Natural killer cell (primary cell): ENCODE measurements around the gene FTCDNL1. TPM values are rescaled to one million over a fixed set of nuclear protein-coding genes. Genes with fewer than 3 reads are reported as not detected.

Source experiments
- ATAC-seq, 3 donors: fragments of 150-1000 bp in 2 of 3; fragments of 200-7000 bp in 1 of 3; cut with Tn5 transposase; 1 replicate in 1 of 3; 2 replicates in 2 of 3; pipeline ENCODE4 v1.10.0; 2021; ENCODE audit warnings: mild to moderate bottlenecking in 2 of 3, moderate library complexity in 2 of 3
- DNase-seq, 2 donors: peaks; one replicate each; pipeline versions ENCODE4 v3.0.0 to v3.0.0-alpha.2; 2013 to 2021; ENCODE audit warnings: mixed read lengths in 1 of 2
- H3K27ac ChIP-seq: one replicate; pipeline ENCODE4 v1.5.1; 2013; ENCODE audit warnings: mild to moderate bottlenecking, low read length
- H3K27me3 ChIP-seq: one replicate; pipeline ENCODE4 v1.6.1; 2013; ENCODE audit warnings: low read length; ENCODE audit not compliant: control insufficient read depth, insufficient read depth
- H3K36me3 ChIP-seq: one replicate; pipeline ENCODE4 v1.6.1; 2013; ENCODE audit warnings: low read length; ENCODE audit not compliant: control insufficient read depth, insufficient read depth
- H3K4me1 ChIP-seq: one replicate; pipeline ENCODE4 v1.6.1; 2013; ENCODE audit warnings: low read length; ENCODE audit not compliant: control insufficient read depth, insufficient read depth
- H3K4me3 ChIP-seq: one replicate; pipeline ENCODE4 v1.5.1; 2013; ENCODE audit warnings: low read length
- H3K9me3 ChIP-seq: one replicate; pipeline ENCODE4 v1.6.1; 2013; ENCODE audit warnings: low read length; ENCODE audit not compliant: control insufficient read depth, insufficient read depth
- H3K27ac Mint-ChIP-seq, 2 donors: one replicate each; pipeline ENCODE4 v1.8.0; 2022; ENCODE audit warnings: mild to moderate bottlenecking in 2 of 2, mixed read lengths in 2 of 2, moderate library complexity in 1 of 2
- H3K27me3 Mint-ChIP-seq, 2 donors: one replicate each; pipeline ENCODE4 v1.8.0; 2022; ENCODE audit warnings: low read depth in 2 of 2, mixed read lengths in 2 of 2
- H3K36me3 Mint-ChIP-seq: one replicate; pipeline ENCODE4 v1.8.0; 2022; ENCODE audit warnings: mixed read lengths
- H3K4me1 Mint-ChIP-seq, 2 donors: one replicate each; pipeline ENCODE4 v1.8.0; 2022; ENCODE audit warnings: mixed read lengths in 2 of 2
- H3K4me3 Mint-ChIP-seq: one replicate; pipeline ENCODE4 v1.8.0; 2022; ENCODE audit warnings: mild to moderate bottlenecking, moderate library complexity, mixed read lengths
- H3K9me3 Mint-ChIP-seq, 2 donors: one replicate each; pipeline ENCODE4 v1.8.0; 2022; ENCODE audit warnings: mixed read lengths in 2 of 2
- CTCF ChIP-seq: fragments of 200-600 bp; IDR thresholded peaks from one replicate; pipeline ENCODE4 v1.8.0; 2022; ENCODE audit warnings: antibody characterized with exemption
- whole genome bisulfite sequencing: methylation state at CpG from one replicate; pipeline ENCODE4 v1.1.7; 2013; ENCODE audit warnings: missing lambda C conversion rate; ENCODE audit not compliant: insufficient coverage; 5-methylcytosine and 5-hydroxymethylcytosine counted together
- intact Hi-C: fragments of 100-400 bp; cut with micrococcal nuclease; formaldehyde crosslinking; loops from one replicate; pipeline ENCODE4 v1.14.2; 2022
- total RNA-seq, 4 donors: library from RNA; stranded (reverse); fragments of 120-200 nt in 1 of 4; gene quantifications; one replicate each; pipeline versions ENCODE4 v1.2.3 to v1.2.4, GENCODE V29; 2013 to 2022

Gene FTCDNL1
- total RNA-seq, 3 donors from 2014 or later (not counting 1 experiment from before 2014, with no cell fraction given), result 0.52 to 0.95 TPM; not detected in 1

DNA sequence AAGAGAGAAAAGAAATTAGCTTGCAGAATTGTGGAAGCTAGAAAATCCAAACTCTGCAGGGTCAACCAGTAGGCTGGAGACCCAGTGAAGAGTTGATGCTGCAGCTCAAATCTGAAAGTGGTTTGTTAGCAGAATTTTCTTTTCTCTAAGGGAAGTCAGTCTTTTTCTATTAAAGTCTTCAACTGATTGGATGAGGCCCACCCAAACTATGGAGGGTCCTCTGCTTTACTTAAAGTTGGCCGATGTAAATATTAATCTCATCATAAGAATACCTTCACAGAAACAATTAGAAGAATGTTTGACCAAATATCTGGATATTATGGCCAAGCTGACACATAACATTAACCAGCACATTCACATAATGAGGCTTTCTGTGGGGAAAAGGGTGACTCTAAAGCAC, 73.7 kb downstream of the FTCDNL1 start:
- no peak for TF ChIP-seq CTCF
- ATAC-seq, result no peak
- Mint-ChIP-seq H3K27me3 (peaks cover 0 to 3% of the 10 kb centered on the region in 2 donors), H3K9me3 (no peaks in the 10 kb centered on the region), H3K4me3 (no peak overlapping the region), H3K36me3 (no peaks in the 10 kb centered on the region), H3K4me1 (no peaks in the 10 kb centered on the region), H3K27ac (no peak overlapping the region)
- Histone ChIP-seq H3K36me3 (no peaks in the 10 kb centered on the region), H3K27ac (no peak overlapping the region), H3K4me3 (no peak overlapping the region), H3K27me3 (no peaks in the 10 kb centered on the region), H3K9me3 (no peaks in the 10 kb centered on the region), H3K4me1 (no peaks in the 10 kb centered on the region)
- DNase-seq, result no peak
- 100% methylated on average over 1 of the region's 1 CpG for WGBS
- intact Hi-C loops, result no loop called here

DNA sequence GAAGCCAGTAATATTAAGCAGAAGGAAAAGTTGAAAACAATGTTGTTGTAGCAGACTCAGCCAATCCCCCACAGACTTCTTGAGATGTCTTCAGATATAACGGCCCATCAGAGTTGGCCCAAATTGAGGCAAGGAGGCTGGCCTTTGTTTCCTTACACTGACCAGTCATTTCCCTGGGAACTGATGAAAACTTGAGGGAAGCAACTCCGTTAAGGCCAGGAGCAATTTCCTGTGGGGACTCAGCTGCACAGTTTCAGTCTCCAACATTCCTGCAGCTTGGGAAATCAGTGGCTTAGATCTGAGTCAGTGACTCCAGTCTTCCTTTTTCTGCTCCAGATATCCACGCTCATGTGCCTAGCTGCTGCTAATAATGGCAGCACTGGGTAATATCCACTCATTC, 75.7 kb downstream of the FTCDNL1 start:
- H3K4me1 Mint-ChIP-seq, result no peaks in the 10 kb centered on the region
- intact Hi-C loops, result no loop called here
- 89% methylated on average over 3 of the region's 3 CpGs for WGBS
- no peaks in the 10 kb centered on the region for H3K9me3 ChIP-seq
- no peaks in the 10 kb centered on the region for H3K36me3 ChIP-seq
- no peak overlapping the region for H3K27ac Mint-ChIP-seq
- no peaks in the 10 kb centered on the region for H3K9me3 Mint-ChIP-seq
- no peaks in the 10 kb centered on the region for H3K27me3 Mint-ChIP-seq
- no peaks in the 10 kb centered on the region for H3K27me3 ChIP-seq
- no peak for TF ChIP-seq CTCF
- no peak overlapping the region for H3K4me3 ChIP-seq
- no peak for ATAC-seq
- H3K4me1 ChIP-seq, result no peaks in the 10 kb centered on the region
- no peak for DNase-seq
- H3K4me3 Mint-ChIP-seq, result no peak overlapping the region
- H3K36me3 Mint-ChIP-seq, result no peaks in the 10 kb centered on the region
- H3K27ac ChIP-seq, result no peak overlapping the region

DNA sequence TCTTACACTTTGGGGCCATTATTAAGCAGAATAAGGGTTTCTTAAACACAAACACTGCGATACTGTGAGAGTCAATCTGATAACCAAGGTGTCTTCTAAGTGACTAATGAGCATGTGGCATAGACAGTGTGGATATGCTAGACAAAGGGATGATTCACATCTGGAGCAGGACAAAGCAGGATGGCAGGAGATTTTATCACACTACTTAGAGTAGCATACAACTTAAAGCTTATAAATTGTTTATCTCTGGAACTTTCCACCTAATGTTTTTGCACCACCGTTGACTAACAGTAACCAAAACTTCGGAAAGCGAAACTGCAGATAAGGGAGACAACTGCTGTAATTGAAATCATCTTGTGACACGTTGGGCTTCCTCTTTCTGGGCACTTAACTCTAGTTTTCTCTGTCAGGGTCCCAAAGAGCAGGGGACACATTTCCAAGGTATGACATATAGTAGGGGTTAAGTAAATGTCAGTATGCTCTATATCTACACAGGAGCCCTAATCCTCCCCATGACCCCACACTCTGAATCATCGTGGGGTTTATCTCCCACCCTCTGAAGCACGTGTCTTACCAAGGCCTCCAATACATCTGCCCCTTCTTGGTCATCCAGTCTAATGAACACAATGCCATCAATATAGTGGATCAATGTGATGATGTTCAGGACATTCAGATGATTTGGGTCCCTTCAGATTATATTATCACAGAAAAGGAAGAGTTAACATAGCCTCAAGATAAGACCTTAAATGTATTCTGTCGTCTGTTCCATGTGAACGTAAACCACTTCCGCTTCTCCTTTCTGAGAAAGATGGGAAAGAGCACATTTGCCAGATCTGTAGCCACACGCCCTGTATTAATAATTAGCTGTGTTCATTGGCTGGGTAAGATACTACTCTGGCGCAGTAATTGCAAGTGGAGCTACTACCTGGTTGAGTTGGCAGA, 78.7 kb downstream of the FTCDNL1 start:
- no peak overlapping the region for H3K4me3 Mint-ChIP-seq

More for the DNA sequence above, 78.7 kb downstream of the FTCDNL1 start:
- WGBS, result 80% methylated on average over 12 of the region's 12 CpGs
- no peak overlapping the region for H3K4me3 ChIP-seq
- H3K27me3 ChIP-seq, result no peaks in the 10 kb centered on the region
- no peak overlapping the region for H3K27ac Mint-ChIP-seq
- no peaks in the 10 kb centered on the region for H3K9me3 ChIP-seq
- no peaks in the 10 kb centered on the region for H3K4me1 ChIP-seq
- intact Hi-C loops, result no loop called here
- H3K27ac ChIP-seq, result no peak overlapping the region
- no peaks in the 10 kb centered on the region for H3K4me1 Mint-ChIP-seq
- DNase-seq (no peak), ATAC-seq (peak in 1 of 3 donors; percentile 62)
- peaks cover 2 to 3% of the 10 kb centered on the region in 2 donors for H3K9me3 Mint-ChIP-seq
- H3K27me3 Mint-ChIP-seq, result peaks cover 0 to 3% of the 10 kb centered on the region in 2 donors
- H3K36me3 Mint-ChIP-seq, result no peaks in the 10 kb centered on the region
- TF ChIP-seq CTCF, result no peak
- H3K36me3 ChIP-seq, result no peaks in the 10 kb centered on the region
